Fibroblast of mammary gland (primary cell): Measurements from ENCODE around the gene CISD2.
A peak's percentile ranks its signal among the peaks of the same experiment; 100 is the strongest.
"Not testable (repeated sequence)": the region's sequence is repeated elsewhere in the genome, so short reads cannot be mapped to it uniquely, and the experiment has no call there.

Source experiments
- DNase-seq: peaks from one replicate; pipeline ENCODE4 v3.0.0-alpha.2; 2010; ENCODE audit warnings: low read depth
- H3K4me3 ChIP-seq: 2 replicates; pipeline ENCODE4 v1.5.1; 2011; ENCODE audit warnings: low read depth, mild to moderate bottlenecking, low read length, moderate library complexity; ENCODE audit not compliant: control insufficient read depth
- TF ChIP-seq, protein P1 (sequence below): conservative IDR thresholded peaks from 2 replicates; pipeline ENCODE4 v1.5.1; 2011; ENCODE audit warnings: low read depth, low read length, inconsistent platforms; ENCODE audit not compliant: control insufficient read depth, insufficient read depth

Gene CISD2, protein sequence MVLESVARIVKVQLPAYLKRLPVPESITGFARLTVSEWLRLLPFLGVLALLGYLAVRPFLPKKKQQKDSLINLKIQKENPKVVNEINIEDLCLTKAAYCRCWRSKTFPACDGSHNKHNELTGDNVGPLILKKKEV

DNA sequence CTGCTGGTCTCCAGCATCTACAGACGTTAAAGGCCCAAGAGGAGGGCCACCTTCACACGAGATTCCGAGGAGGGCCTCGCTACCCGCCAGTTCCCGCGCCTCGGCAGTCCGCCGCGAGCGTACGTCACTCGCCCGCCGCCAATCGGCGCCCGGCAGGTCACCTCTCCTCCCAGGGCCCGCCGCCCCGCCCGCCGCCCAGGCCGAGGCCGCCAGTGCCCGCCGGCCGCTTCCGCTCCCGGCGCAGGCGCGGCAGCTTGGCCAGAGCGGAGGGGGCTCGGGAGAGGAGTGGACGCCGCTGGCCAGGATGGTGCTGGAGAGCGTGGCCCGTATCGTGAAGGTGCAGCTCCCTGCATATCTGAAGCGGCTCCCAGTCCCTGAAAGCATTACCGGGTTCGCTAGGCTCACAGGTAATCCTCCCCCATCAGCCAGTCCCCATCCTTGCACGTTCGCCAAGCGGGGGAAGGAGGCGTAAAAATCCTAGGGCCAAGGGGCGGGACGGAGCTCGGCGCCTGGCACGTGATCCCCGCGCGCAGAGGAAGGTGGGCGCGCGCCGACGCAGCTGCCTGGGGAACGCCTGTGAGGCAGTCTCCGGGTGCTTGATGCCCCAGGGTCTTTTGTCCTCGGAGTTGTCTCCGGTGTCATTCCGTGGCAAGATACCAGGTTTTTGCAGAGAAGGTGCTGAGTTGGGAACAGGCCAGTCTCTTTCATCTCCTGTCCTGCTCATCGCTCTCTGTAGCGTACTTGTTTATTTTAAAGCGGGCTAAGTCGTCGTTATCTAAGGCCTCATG lies at the start of gene CISD2:
CISD2 (plus strand) TSS at position 212 of the 788 bp plus-strand sequence; CDS start at position 305, 93 bp downstream.
- peak within 1 kb of the TSS; percentile 84 for H3K4me3 ChIP-seq
- TF ChIP-seq, protein P1, sequence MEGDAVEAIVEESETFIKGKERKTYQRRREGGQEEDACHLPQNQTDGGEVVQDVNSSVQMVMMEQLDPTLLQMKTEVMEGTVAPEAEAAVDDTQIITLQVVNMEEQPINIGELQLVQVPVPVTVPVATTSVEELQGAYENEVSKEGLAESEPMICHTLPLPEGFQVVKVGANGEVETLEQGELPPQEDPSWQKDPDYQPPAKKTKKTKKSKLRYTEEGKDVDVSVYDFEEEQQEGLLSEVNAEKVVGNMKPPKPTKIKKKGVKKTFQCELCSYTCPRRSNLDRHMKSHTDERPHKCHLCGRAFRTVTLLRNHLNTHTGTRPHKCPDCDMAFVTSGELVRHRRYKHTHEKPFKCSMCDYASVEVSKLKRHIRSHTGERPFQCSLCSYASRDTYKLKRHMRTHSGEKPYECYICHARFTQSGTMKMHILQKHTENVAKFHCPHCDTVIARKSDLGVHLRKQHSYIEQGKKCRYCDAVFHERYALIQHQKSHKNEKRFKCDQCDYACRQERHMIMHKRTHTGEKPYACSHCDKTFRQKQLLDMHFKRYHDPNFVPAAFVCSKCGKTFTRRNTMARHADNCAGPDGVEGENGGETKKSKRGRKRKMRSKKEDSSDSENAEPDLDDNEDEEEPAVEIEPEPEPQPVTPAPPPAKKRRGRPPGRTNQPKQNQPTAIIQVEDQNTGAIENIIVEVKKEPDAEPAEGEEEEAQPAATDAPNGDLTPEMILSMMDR, result no peak

DNA sequence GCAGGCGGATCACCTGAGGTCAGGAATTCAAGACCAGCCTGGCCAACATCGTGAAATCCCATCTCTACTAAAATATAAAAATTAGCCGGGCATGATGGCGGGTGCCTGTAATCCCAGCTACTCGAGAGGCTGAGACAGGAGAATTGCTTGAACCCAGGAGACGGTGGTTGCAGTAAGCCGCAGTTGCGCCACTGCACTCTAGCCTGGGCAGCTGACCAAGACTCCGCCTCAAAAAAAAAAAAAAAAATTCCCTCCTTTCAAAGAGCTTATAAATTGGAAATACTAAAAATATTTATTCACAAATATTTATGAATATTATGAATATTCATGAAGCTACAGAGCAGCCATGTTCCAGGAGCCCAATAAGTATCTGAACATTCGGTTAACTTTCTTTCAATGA lies 49.7 kb upstream of the CISD2 start:
- H3K4me3 ChIP-seq, result not testable (repeated sequence)

More for the DNA sequence above, at the start of gene CISD2:
- peak; percentile 86 for DNase-seq

DNA sequence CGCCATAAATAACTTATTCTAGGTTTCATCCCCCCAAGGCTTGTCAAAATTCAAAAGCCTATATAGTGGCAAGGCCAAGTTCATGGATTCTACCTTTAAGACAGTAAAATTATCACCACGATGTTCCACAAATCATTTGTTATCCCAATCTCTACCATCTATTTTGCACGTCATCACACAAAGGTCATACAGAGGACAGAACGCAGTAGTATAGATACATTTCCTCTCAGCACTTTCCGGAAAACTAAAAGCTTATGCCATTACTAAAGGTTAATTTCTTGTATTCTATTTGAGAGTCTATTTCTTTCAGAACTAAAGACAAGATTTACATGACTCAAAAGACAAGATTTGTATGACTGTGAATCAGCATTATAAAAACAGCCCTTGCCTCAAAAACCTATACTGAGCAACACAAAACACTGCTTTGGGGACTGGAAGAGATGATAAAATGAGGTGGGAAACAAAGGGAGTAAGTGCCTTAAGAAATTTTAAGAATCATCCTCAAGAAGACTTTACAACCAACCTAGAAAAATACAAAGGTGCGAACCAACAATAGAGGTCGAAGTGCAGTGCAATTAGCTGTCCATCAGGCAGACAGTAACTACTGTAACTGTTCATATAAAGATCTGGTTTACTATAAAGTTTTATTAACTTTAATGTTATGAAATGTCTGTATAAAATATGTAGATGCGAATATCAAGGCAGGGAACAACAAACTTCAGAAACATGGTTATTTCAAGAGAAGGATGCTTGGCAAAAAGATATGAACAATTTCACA lies 49.0 kb upstream of the CISD2 start:
- TF ChIP-seq, protein P1, result no peak
- DNase-seq, result peak; percentile 20
- H3K4me3 ChIP-seq, result no peak overlapping the region

More for the DNA sequence above, 49.7 kb upstream of the CISD2 start:
- not testable (repeated sequence) for DNase-seq

DNA sequence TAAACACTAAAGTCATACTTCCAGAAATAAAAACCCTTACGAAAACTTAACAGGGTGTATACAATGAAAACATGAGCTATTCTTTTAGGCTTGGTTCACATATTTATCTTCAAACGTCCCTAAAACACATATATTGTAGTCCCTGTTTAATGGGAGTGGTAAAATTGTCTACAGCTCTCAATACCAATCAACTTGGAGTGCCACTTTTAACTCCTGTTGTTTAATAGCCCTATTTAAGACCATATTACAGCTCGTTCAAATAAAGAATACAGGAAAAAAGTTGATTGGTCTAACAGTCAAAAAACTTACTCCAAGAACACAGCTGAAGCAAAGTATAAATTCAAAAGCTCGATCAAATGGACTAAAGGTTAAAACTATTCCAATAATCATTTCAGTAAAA lies 45.3 kb upstream of the CISD2 start:
- TF ChIP-seq, protein P1, result no peak
- peak overlapping the region; percentile 98 for H3K4me3 ChIP-seq
- DNase-seq, result no peak

DNA sequence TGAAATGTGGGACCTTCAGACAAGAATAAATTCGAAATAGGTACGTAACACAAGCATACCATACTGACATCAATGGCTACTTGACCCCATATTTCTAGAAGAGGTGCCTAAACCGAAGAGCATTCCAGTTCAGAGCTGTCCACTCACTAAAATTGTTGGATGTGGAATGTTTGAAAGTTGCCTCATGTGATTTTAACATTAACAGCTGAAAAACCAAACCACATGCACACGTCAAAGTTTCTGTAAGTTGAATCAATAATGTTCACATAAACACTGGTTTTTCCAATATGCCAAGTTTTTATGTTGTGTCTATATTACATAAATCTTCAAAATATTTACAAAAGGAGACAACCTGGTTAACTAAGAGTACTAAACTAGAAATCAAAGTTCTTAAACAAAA lies 44.9 kb upstream of the CISD2 start:
- TF ChIP-seq, protein P1, result no peak

DNA sequence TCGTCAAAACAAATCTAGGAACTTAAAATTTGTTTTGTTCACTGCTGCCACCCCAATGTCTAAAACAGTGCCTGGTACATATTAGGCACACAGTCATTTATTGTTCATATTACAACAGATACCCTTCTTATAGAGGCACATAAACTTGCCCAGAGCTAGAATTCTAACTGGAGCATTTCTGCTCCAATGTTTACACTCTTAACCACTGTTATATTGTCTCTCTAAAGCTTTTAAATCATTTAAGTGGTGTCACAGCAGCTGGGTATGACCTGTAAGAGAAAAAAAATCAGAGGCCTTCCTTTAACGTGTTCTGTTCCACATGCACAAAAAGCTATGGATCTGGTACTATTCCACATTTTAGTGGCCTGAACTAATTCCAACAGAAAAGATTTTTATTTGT lies 44.4 kb upstream of the CISD2 start:
- H3K4me3 ChIP-seq, result peak overlapping the region; percentile 98
- no peak for DNase-seq
- TF ChIP-seq, protein P1, result no peak

More for the DNA sequence above, 44.9 kb upstream of the CISD2 start:
- peak overlapping the region; percentile 98 for H3K4me3 ChIP-seq
- DNase-seq, result peak; percentile 35
